SK-N-SH treated with all-trans-retinoic acid at 6 μM for 48 hours (cell line): ENCODE measurements around the gene LRRC18.

Source experiments
- ATAC-seq: fragments of 200-7000 bp; cut with Tn5 transposase; 3 replicates; pipeline ENCODE4 v1.9.1; 2020; ENCODE audit warnings: mild to moderate bottlenecking, moderate library complexity
- ARNTL ChIP-seq: fragments of 450-650 bp; formaldehyde crosslinking; IDR thresholded peaks from 2 replicates; pipeline ENCODE4 v1.5.0; 2020; ENCODE audit warnings: low read depth, mild to moderate bottlenecking, moderate library complexity, borderline replicate concordance
- BACH2 ChIP-seq: fragments of 250-450 bp; sonication (Bioruptor Pico); IDR thresholded peaks from 2 replicates; pipeline ENCODE4 v1.9.0; 2021; ENCODE audit warnings: mild to moderate bottlenecking, borderline replicate concordance
- CREB5 ChIP-seq: fragments of 250-450 bp; sonication (Bioruptor Pico); IDR thresholded peaks from 2 replicates; pipeline ENCODE4 v1.5.1; 2020; ENCODE audit warnings: low read depth, mild to moderate bottlenecking, moderate library complexity
- CSDC2 ChIP-seq: fragments of 250-450 bp; sonication (Bioruptor Pico); IDR thresholded peaks from 2 replicates; pipeline ENCODE4 v1.5.0; 2020; ENCODE audit warnings: mild to moderate bottlenecking, moderate library complexity
- CSRNP3 ChIP-seq: fragments of 250-450 bp; sonication (Bioruptor Pico); IDR thresholded peaks from 2 replicates; pipeline ENCODE4 v1.5.1; 2021; ENCODE audit warnings: mild to moderate bottlenecking, moderate library complexity
- ESRRG ChIP-seq: fragments of 250-450 bp; sonication (Bioruptor Pico); IDR thresholded peaks from 2 replicates; pipeline ENCODE4 v1.6.1; 2021; ENCODE audit warnings: mild to moderate bottlenecking
- GLIS3 ChIP-seq: fragments of 250-450 bp; sonication (Bioruptor Pico); IDR thresholded peaks from 2 replicates; pipeline ENCODE4 v1.5.0; 2020; ENCODE audit warnings: mild to moderate bottlenecking, moderate library complexity
- ISL1 ChIP-seq: fragments of 250-450 bp; sonication (Bioruptor Pico); IDR thresholded peaks from 2 replicates; pipeline ENCODE4 v2.1.2; 2022; ENCODE audit warnings: mild to moderate bottlenecking, moderate library complexity
- OSR1 ChIP-seq: fragments of 250-450 bp; sonication (Bioruptor Pico); IDR thresholded peaks from 2 replicates; pipeline ENCODE4 v1.8.0; 2022; ENCODE audit warnings: moderate library complexity, mild to moderate bottlenecking, inconsistent platforms
- PATZ1 ChIP-seq: fragments of 250-450 bp; sonication (Bioruptor Pico); IDR thresholded peaks from 2 replicates; pipeline ENCODE4 v1.8.0; 2020; ENCODE audit warnings: mild to moderate bottlenecking, moderate library complexity, borderline replicate concordance
- POU6F1 ChIP-seq: fragments of 250-450 bp; sonication (Bioruptor Pico); IDR thresholded peaks from 2 replicates; pipeline ENCODE4 v1.8.0; 2021; ENCODE audit warnings: low read depth, mild to moderate bottlenecking, moderate library complexity, borderline replicate concordance
- PPARA ChIP-seq: fragments of 250-450 bp; sonication (Bioruptor Pico); IDR thresholded peaks from 2 replicates; pipeline ENCODE4 v1.5.0; 2020; ENCODE audit warnings: mild to moderate bottlenecking, borderline replicate concordance
- RARB ChIP-seq: fragments of 250-450 bp; sonication (Bioruptor Pico); IDR thresholded peaks from 2 replicates; pipeline ENCODE4 v1.8.0; 2021; ENCODE audit warnings: mild to moderate bottlenecking, moderate library complexity
- SNAI2 ChIP-seq: fragments of 250-450 bp; sonication (Bioruptor Pico); IDR thresholded peaks from 2 replicates; pipeline ENCODE4 v1.5.0; 2020; ENCODE audit warnings: mild to moderate bottlenecking, moderate library complexity
- TCF4 ChIP-seq: fragments of 250-450 bp; sonication (Bioruptor Pico); IDR thresholded peaks from 2 replicates; pipeline ENCODE4 v1.8.0; 2021; ENCODE audit warnings: mild to moderate bottlenecking, moderate library complexity, borderline replicate concordance
- TOX ChIP-seq: fragments of 250-450 bp; sonication (Bioruptor Pico); IDR thresholded peaks from 2 replicates; pipeline ENCODE4 v1.8.0; 2021; ENCODE audit warnings: mild to moderate bottlenecking, moderate library complexity, borderline replicate concordance
- ZC3H10 ChIP-seq: fragments of 250-450 bp; sonication (Bioruptor Pico); IDR thresholded peaks from 2 replicates; pipeline ENCODE4 v1.5.1; 2021; ENCODE audit warnings: mild to moderate bottlenecking, moderate library complexity
- ZFP3 ChIP-seq: fragments of 250-450 bp; sonication (Bioruptor Pico); IDR thresholded peaks from 2 replicates; pipeline ENCODE4 v1.5.0; 2020; ENCODE audit warnings: mild to moderate bottlenecking, moderate library complexity
- ZFP30 ChIP-seq: fragments of 450-650 bp; formaldehyde crosslinking; IDR thresholded peaks from 2 replicates; pipeline ENCODE4 v1.5.0; 2022; ENCODE audit warnings: mild to moderate bottlenecking, moderate library complexity
- ZNF565 ChIP-seq: fragments of 450-650 bp; formaldehyde crosslinking; conservative IDR thresholded peaks from 2 replicates; pipeline ENCODE4 v1.5.0; 2020; ENCODE audit warnings: low read depth, mild to moderate bottlenecking, moderate library complexity
- ZNF70 ChIP-seq: fragments of 450-650 bp; formaldehyde crosslinking; IDR thresholded peaks from 2 replicates; pipeline ENCODE4 v1.5.0; 2020; ENCODE audit warnings: mild to moderate bottlenecking, moderate library complexity
- ZNF8 ChIP-seq: fragments of 450-650 bp; formaldehyde crosslinking; IDR thresholded peaks from 2 replicates; pipeline ENCODE4 v1.5.0; 2020; ENCODE audit warnings: mild to moderate bottlenecking, moderate library complexity

Gene LRRC18

GRCh38 chr10:48932831-48933664 is 6.6 kb downstream of the LRRC18 start (continued):
- TF ChIP-seq CSRNP3 (CRISPR knock-in tag), result no peak

GRCh38 chr10:48931188-48931587 is 8.5 kb downstream of the LRRC18 start:
- ATAC-seq, result no peak
- TF ChIP-seq GLIS3 (CRISPR knock-in tag), result no peak
- TF ChIP-seq TCF4 (CRISPR knock-in tag), result no peak
- no peak for TF ChIP-seq POU6F1
- TF ChIP-seq ZFP30 (CRISPR knock-in tag), result no peak
- TF ChIP-seq SNAI2 (CRISPR knock-in tag), result no peak
- TF ChIP-seq BACH2 (CRISPR knock-in tag), result no peak
- no peak for TF ChIP-seq ISL1 (CRISPR knock-in tag)
- no peak for TF ChIP-seq ESRRG (CRISPR knock-in tag)
- no peak for TF ChIP-seq ZNF70 (CRISPR knock-in tag)
- no peak for TF ChIP-seq ZNF8 (CRISPR knock-in tag)
- TF ChIP-seq CREB5 (CRISPR knock-in tag), result no peak
- no peak for TF ChIP-seq ZC3H10 (CRISPR knock-in tag)
- no peak for TF ChIP-seq ARNTL (CRISPR knock-in tag)
- no peak for TF ChIP-seq RARB (CRISPR knock-in tag)

GRCh38 chr10:48929413-48929990 is 10.1 kb downstream of the LRRC18 start:
- no peak for ATAC-seq
- TF ChIP-seq CSDC2 (CRISPR knock-in tag) (no peak), ZFP30 (CRISPR knock-in tag) (no peak), ARNTL (CRISPR knock-in tag) (no peak)

- ATAC-seq, result no peak
- TF ChIP-seq POU6F1 (no peak), ZNF8 (CRISPR knock-in tag) (no peak), ESRRG (CRISPR knock-in tag) (no peak), ZFP30 (CRISPR knock-in tag) (no peak), ARNTL (CRISPR knock-in tag) (no peak), ISL1 (CRISPR knock-in tag) (no peak), CREB5 (CRISPR knock-in tag) (no peak), GLIS3 (CRISPR knock-in tag) (no peak), TOX (CRISPR knock-in tag) (no peak), BACH2 (CRISPR knock-in tag) (no peak), OSR1 (no peak), ZNF70 (CRISPR knock-in tag) (no peak), PPARA (CRISPR knock-in tag) (no peak), ZNF565 (CRISPR knock-in tag) (no peak), PATZ1 (no peak), ZFP3 (CRISPR knock-in tag) (no peak), TCF4 (CRISPR knock-in tag) (no peak), SNAI2 (CRISPR knock-in tag) (no peak), CSDC2 (CRISPR knock-in tag) (no peak), ZC3H10 (CRISPR knock-in tag) (no peak)
Measured at GRCh38 chr10:48926764-48927540, 12.7 kb downstream of the LRRC18 start.
